A549 (cell line): ENCODE data around the gene LRRC3. TPM values are rescaled to one million over a fixed set of nuclear protein-coding genes. Genes with fewer than 3 reads are reported as not detected.

ENCODE experiments used
- ATAC-seq, 2 experiments: fragments of 200-7000 bp in 1 of 2; fragments of >200 bp in 1 of 2; cut with Nextera tagmentation in 1 of 2; cut with Tn5 transposase in 1 of 2; 3 replicates each; pipeline versions ENCODE4 v1.8.0 to v1.9.1; 2018 to 2020; ENCODE audit warnings: mild to moderate bottlenecking in 1 of 2, moderate library complexity in 1 of 2
- CTCF ChIA-PET: fragments of 300-600 bp; sonication (Branson Sonifier 250); formaldehyde crosslinking; extraction: SDS; loops from one replicate; lab custom pipeline; 2021; ENCODE audit warnings: antibody characterized with exemption, inconsistent platforms; lab: Yijun Ruan, JAX
- POLR2A ChIA-PET: fragments of 350-600 bp; formaldehyde crosslinking; extraction: SDS; loops from one replicate; lab custom pipeline; 2021; ENCODE audit warnings: antibody characterized with exemption, inconsistent platforms; lab: Yijun Ruan, JAX
- DNase-seq, 2 experiments: peaks; one replicate each; pipeline versions ENCODE4 v3.0.0 to v3.0.0-alpha.2; 2011 to 2016; ENCODE audit warnings: low read depth in 1 of 2, low spot score in 1 of 2
- FAIRE-seq: peaks from 2 replicates; lab custom pipeline; 2011; peaks lifted over from hg19 to GRCh38; lab: Jason Lieb, UNC
- H3K27ac ChIP-seq, 2 experiments: fragments of >200 bp; sonication (Bioruptor Twin); formaldehyde crosslinking; 3 replicates each; pipeline ENCODE4 v1.5.1; 2016 to 2017
- H3K4me1 ChIP-seq: fragments of >200 bp; sonication (Bioruptor Twin); formaldehyde crosslinking; 3 replicates; pipeline ENCODE4 v1.6.1; 2016
- H3K4me2 ChIP-seq: fragments of >200 bp; sonication (Bioruptor Twin); formaldehyde crosslinking; 3 replicates; pipeline ENCODE4 v1.6.1; 2016
- H3K4me3 ChIP-seq: fragments of >200 bp; sonication (Bioruptor Twin); formaldehyde crosslinking; 3 replicates; pipeline ENCODE4 v1.5.1; 2016
- H3K9me3 ChIP-seq: fragments of >200 bp; sonication (Bioruptor Twin); formaldehyde crosslinking; 3 replicates; pipeline ENCODE4 v1.6.1; 2016
- BHLHE40 ChIP-seq: IDR thresholded peaks from 2 replicates; pipeline ENCODE4 v1.6.1; 2012; ENCODE audit warnings: low read depth, low read length, inconsistent platforms
- CEBPB ChIP-seq, 2 experiments: fragments of >200 bp in 1 of 2; sonication (Bioruptor Twin) in 1 of 2; formaldehyde crosslinking in 1 of 2; IDR thresholded peaks; 2 replicates each; pipeline ENCODE4 v1.6.1; 2012 to 2016
- CHD2 ChIP-seq: fragments of 150-350 bp; IDR thresholded peaks from 2 replicates; pipeline ENCODE4 v1.6.1; 2014; ENCODE audit warnings: low read length; ENCODE audit not compliant: partially characterized antibody
- CHD4 ChIP-seq: fragments of 200-600 bp; sonication (generic); IDR thresholded peaks from 2 replicates; pipeline ENCODE4 v1.6.1; 2016; ENCODE audit warnings: antibody characterized with exemption, mild to moderate bottlenecking, borderline replicate concordance
- CTCF ChIP-seq: fragments of >200 bp; sonication (Bioruptor Twin); formaldehyde crosslinking; IDR thresholded peaks from 3 replicates; pipeline ENCODE4 v1.5.1; 2016
- FOSB ChIP-seq: fragments of 250-450 bp; sonication (Bioruptor Pico); IDR thresholded peaks from 2 replicates; pipeline ENCODE4 v1.5.0; 2020; ENCODE audit warnings: mild to moderate bottlenecking, moderate library complexity
- FOSL2 ChIP-seq, 2 experiments: fragments of 450-650 bp in 1 of 2; fragments of >200 bp in 1 of 2; sonication (Bioruptor Twin) in 1 of 2; formaldehyde crosslinking; IDR thresholded peaks; 2 replicates each; pipeline versions ENCODE4 v1.5.0 to v1.6.1; 2016 to 2020; ENCODE audit warnings: mild to moderate bottlenecking in 1 of 2, moderate library complexity in 1 of 2
- FOXS1 ChIP-seq: fragments of 250-450 bp; sonication (Bioruptor Pico); IDR thresholded peaks from 2 replicates; pipeline ENCODE4 v1.5.0; 2020; ENCODE audit warnings: mild to moderate bottlenecking, moderate library complexity
- GATA3 ChIP-seq: IDR thresholded peaks from 2 replicates; pipeline ENCODE4 v1.6.1; 2012; ENCODE audit warnings: borderline replicate concordance
- HMGXB4 ChIP-seq: fragments of 250-450 bp; sonication (Bioruptor Pico); IDR thresholded peaks from 2 replicates; pipeline ENCODE4 v1.5.0; 2021; ENCODE audit warnings: mild to moderate bottlenecking, moderate library complexity, borderline replicate concordance
- MAFK ChIP-seq: fragments of 450-650 bp; IDR thresholded peaks from 2 replicates; pipeline ENCODE4 v1.6.1; 2014; ENCODE audit not compliant: partially characterized antibody
- MYC ChIP-seq: IDR thresholded peaks from 2 replicates; pipeline ENCODE4 v1.6.1; 2012; ENCODE audit warnings: mild to moderate bottlenecking, inconsistent platforms, low read length, improper control_type of control experiment, borderline replicate concordance
- POLR2A ChIP-seq: IDR thresholded peaks from 2 replicates; pipeline ENCODE4 v1.6.1; 2012; ENCODE audit warnings: mild to moderate bottlenecking, low read length
- REST ChIP-seq: fragments of 200-600 bp; sonication (generic); IDR thresholded peaks from 2 replicates; pipeline ENCODE4 v1.6.1; 2016; ENCODE audit warnings: antibody characterized with exemption, mild to moderate bottlenecking, moderate library complexity
- RNF2 ChIP-seq: fragments of 200-600 bp; sonication (generic); IDR thresholded peaks from 2 replicates; pipeline ENCODE4 v1.6.1; 2016; ENCODE audit warnings: low read depth, mild to moderate bottlenecking, antibody characterized with exemption, moderate library complexity, borderline replicate concordance
- SREBF2 ChIP-seq: fragments of 450-650 bp; IDR thresholded peaks from 2 replicates; pipeline ENCODE4 v1.6.1; 2014; ENCODE audit warnings: mild to moderate bottlenecking, moderate library complexity
- TFCP2L1 ChIP-seq: fragments of 250-450 bp; sonication (Bioruptor Pico); IDR thresholded peaks from 2 replicates; pipeline ENCODE4 v1.5.0; 2021; ENCODE audit warnings: mild to moderate bottlenecking
- USF2 ChIP-seq: fragments of 450-650 bp; IDR thresholded peaks from 2 replicates; pipeline ENCODE4 v1.6.1; 2014; ENCODE audit warnings: antibody characterized with exemption
- ZC3H11A ChIP-seq: fragments of 450-650 bp; IDR thresholded peaks from 2 replicates; pipeline ENCODE4 v1.6.1; 2014; ENCODE audit warnings: antibody characterized with exemption, mild to moderate bottlenecking
- ZFP36 ChIP-seq: fragments of 450-650 bp; IDR thresholded peaks from 2 replicates; pipeline ENCODE4 v1.6.1; 2014; ENCODE audit warnings: borderline replicate concordance; ENCODE audit not compliant: partially characterized antibody
- ZNF302 ChIP-seq: fragments of 250-450 bp; sonication (Bioruptor Pico); IDR thresholded peaks from 2 replicates; pipeline ENCODE4 v1.9.0; 2021; ENCODE audit warnings: inconsistent platforms, mild to moderate bottlenecking, moderate library complexity
- ZSCAN20 ChIP-seq: fragments of 250-450 bp; sonication (Bioruptor Pico); IDR thresholded peaks from 2 replicates; pipeline ENCODE4 v1.8.0; 2022; ENCODE audit warnings: mild to moderate bottlenecking, moderate library complexity
- WGBS: methylation state at CpG from one replicate; pipeline ENCODE4 v1.1.6; 2017; ENCODE audit errors: missing lambda C conversion rate; 5-methylcytosine and 5-hydroxymethylcytosine counted together
- polyA plus RNA-seq, 4 experiments: library from polyadenylated mRNA; depleted of rRNA in 3 of 4; stranded (reverse); fragments of >200 nt; fragmentation: RNase III in 1 of 4; extraction: RNeasy Plus Mini Kit Qiagen cat#74134 plus additional on column Dnase treatment in 1 of 4; gene quantifications; 2 replicates in 3 of 4; 3 replicates in 1 of 4; pipeline ENCODE4 v1.2.3, GENCODE V29; 2011 to 2017
- TF ChIP-seq, protein P1 (sequence below): IDR thresholded peaks from 2 replicates; pipeline ENCODE4 v1.6.1; 2012
- TF ChIP-seq, protein P2 (sequence below): fragments of >200 bp; sonication (Bioruptor Twin); formaldehyde crosslinking; IDR thresholded peaks from 2 replicates; pipeline ENCODE4 v1.6.1; 2016

LRRC3 gene
- polyA plus RNA-seq, 2 of the 4 experiments (the other 2 are of a cell fraction), result 0.59 to 1.1 TPM

DNA sequence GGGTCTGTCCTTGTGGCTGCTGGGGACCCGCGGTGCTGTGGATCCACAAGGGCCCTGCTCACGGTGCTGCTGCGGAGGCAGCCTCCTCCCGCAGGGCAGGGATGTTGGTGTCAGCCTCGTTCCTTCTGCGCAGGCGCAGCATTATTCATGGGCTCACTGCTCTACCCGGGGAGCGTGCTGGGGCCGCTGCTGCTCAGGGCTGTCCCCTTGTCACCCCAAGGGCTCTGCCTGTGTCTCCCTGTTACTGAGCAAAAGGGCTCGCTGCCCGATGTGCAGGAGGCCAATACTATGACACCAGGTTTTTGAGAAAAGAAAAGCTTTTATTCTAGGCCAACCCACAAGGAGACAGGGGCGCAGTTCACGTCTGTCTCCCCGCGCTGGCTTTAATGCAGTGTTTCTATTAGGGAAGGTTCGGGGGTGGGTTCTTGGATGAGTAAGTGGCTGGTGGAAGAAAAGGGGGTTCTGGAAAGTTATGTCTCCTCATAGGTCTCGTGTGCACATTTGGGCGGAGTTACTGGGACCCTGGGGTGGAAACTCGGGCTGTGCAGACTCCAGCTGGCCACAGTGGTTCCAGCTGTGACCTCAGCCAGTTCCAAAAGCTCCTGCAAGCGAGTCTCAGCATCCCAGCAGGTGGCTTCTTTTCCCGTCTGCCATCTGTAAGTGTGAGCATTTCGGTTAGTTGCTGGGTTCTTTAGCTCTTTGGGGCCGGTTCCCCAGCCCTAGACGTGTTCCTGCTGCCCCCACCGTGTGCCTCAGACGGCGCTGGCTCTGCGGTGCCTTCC lies 40.8 kb upstream of the LRRC3 start:
- no peak for FAIRE-seq
- H3K27ac ChIP-seq, result no peak overlapping the region
- POLR2A ChIA-PET, result no interaction called here
- CTCF ChIA-PET, result no interaction called here
- no peak overlapping the region for H3K4me2 ChIP-seq
- 75% methylated on average over 22 of the region's 30 CpGs for WGBS
- H3K4me3 ChIP-seq, result no peak overlapping the region
- no peaks in the 10 kb centered on the region for H3K4me1 ChIP-seq
- H3K9me3 ChIP-seq, result no peaks in the 10 kb centered on the region
- TF ChIP-seq ZNF302 (no peak), MYC (no peak), REST (no peak), GATA3 (no peak), FOSB (CRISPR knock-in tag) (no peak)
- TF ChIP-seq, protein P1, sequence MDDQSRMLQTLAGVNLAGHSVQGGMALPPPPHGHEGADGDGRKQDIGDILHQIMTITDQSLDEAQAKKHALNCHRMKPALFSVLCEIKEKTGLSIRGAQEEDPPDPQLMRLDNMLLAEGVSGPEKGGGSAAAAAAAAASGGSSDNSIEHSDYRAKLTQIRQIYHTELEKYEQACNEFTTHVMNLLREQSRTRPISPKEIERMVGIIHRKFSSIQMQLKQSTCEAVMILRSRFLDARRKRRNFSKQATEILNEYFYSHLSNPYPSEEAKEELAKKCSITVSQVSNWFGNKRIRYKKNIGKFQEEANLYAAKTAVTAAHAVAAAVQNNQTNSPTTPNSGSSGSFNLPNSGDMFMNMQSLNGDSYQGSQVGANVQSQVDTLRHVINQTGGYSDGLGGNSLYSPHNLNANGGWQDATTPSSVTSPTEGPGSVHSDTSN, result no peak
- DNase-seq, result no peak
- no peak for ATAC-seq

DNA sequence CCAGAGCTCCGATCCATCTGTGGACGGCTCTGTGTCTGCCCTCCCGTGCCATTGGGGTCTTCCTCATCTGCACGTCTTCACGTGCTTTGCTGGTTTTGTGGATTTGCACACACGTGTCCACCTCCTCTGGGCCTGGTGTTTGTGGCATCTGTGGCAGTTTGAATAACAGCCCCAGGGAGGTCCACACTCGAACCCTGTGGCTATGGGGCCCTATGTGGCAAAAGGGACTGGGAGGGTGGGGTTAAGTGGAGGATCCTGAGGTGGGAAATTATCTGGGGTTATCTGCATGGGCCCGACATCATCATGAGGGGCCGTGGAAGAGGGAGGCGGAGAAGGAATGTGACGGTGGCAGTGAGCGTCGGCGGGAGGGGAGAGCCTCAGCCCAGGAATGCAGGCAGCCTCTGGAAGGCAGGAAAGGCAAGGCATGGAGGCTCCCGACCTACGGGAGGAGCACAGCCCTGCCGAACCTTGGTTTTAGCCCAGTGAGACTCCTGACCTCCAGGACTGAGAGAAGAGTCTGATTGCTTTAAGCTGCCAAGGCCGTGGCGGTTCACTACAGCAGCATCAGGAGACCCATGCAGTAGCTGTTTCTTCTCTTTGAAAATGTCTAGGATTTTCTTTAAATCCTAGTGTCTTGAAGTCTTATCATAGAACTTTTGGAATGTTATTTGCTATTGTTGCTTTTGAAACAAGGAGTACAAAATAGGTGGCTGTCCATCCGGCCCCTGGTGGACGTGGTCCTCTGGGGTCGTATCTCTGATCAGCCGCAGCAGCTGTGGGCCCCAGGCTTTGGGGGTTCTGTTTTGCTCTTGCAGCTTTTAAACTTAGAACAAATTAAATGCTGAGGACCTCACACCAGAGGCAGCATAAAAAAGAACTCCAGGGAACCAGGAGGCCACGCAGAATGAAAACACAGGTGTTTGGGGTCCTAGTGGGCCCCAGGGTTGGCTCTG lies 40.0 kb upstream of the LRRC3 start:
- WGBS, result 68% methylated on average over 24 of the region's 24 CpGs
- no peak for FAIRE-seq

More for the DNA sequence above, 40.0 kb upstream of the LRRC3 start:
- ATAC-seq (no peak), DNase-seq (no peak)
- ChIA-PET POLR2A (no interaction called here), CTCF (no interaction called here)
- H3K27ac ChIP-seq, result no peak overlapping the region
- H3K4me1 ChIP-seq, result no peaks in the 10 kb centered on the region
- TF ChIP-seq CTCF (no peak), HMGXB4 (CRISPR knock-in tag) (no peak), RNF2 (no peak), CHD4 (no peak), ZFP36 (no peak), ZSCAN20 (no peak), ZC3H11A (no peak), FOSB (CRISPR knock-in tag) (no peak), CEBPB (IDR thresholded peaks at IDR 0.05) (no peak), SREBF2 (no peak), CHD2 (no peak), BHLHE40 (no peak), TFCP2L1 (CRISPR knock-in tag) (no peak), FOXS1 (CRISPR knock-in tag) (no peak), USF2 (no peak), MAFK (no peak), FOSL2 (IDR thresholded peaks at IDR 0.05) (no peak), FOSL2 (CRISPR knock-in tag; IDR thresholded peaks at IDR 0.05) (no peak), POLR2A (no peak)
- TF ChIP-seq, protein P2, sequence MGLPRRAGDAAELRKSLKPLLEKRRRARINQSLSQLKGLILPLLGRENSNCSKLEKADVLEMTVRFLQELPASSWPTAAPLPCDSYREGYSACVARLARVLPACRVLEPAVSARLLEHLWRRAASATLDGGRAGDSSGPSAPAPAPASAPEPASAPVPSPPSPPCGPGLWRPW, result no peak
- no peak overlapping the region for H3K4me2 ChIP-seq
- H3K4me3 ChIP-seq, result no peak overlapping the region
- H3K9me3 ChIP-seq, result no peaks in the 10 kb centered on the region
